ENCODE measurements around the gene NLRC4. TPM values are rescaled to one million over a fixed set of nuclear protein-coding genes. Genes with fewer than 3 reads are reported as not detected.

NLRC4 gene
- total and polyA plus RNA-seq, 9 of the 15 experiments (the other 6 are each of a cell fraction or from before 2014, with no cell fraction given) = 0.03 to 0.18 (median 0.06) TPM; not detected in 2

GRCh38 chr2:32277674-32278477 is 13.2 kb upstream of the NLRC4 start, which contains the start of gene YIPF4 (continued):
- TF ChIP-seq, protein P1, sequence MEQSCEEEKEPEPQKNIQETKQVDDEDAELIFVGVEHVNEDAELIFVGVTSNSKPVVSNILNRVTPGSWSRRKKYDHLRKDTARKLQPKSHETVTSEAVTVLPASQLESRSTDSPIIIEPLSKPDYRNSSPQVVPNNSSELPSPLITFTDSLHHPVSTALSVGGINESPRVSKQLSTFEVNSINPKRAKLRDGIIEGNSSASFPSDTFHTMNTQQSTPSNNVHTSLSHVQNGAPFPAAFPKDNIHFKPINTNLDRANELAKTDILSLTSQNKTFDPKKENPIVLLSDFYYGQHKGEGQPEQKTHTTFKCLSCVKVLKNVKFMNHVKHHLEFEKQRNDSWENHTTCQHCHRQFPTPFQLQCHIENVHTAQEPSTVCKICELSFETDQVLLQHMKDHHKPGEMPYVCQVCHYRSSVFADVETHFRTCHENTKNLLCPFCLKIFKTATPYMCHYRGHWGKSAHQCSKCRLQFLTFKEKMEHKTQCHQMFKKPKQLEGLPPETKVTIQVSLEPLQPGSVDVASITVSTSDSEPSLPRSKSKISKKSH (CRISPR knock-in tag; IDR thresholded peaks at IDR 0.05) = no peak
- TF ChIP-seq RB1 (IDR thresholded peaks at IDR 0.05; ENCODE audit: low read depth) (peak; percentile 52; the same call in 1 of the 2 replicates), MAX (CRISPR knock-in tag; IDR thresholded peaks at IDR 0.05) (peak; percentile 69), NFRKB (IDR thresholded peaks at IDR 0.05; ENCODE audit: low read depth) (0 out of 2 replicates have a peak, but pooled peaks have one; percentile 3), NCOR1 (IDR thresholded peaks at IDR 0.05) (peak; percentile 33; the same call in 1 of the 2 replicates), ZNF184 (CRISPR knock-in tag; IDR thresholded peaks at IDR 0.05) (no peak), PHF8 (IDR thresholded peaks at IDR 0.05; ENCODE audit: borderline replicate concordance, low read length) (peak; percentile 97), RAD51 (IDR thresholded peaks at IDR 0.05; ENCODE audit: borderline replicate concordance, low read depth) (no peak), ELF1 (tag; IDR thresholded peaks at IDR 0.05) (peak; percentile 90), ILK (tag; IDR thresholded peaks at IDR 0.05; ENCODE audit: borderline replicate concordance, low read depth) (no peak), TBP (optimal IDR thresholded peaks at IDR 0.05; ENCODE audit: low read depth, low read length) (peak; percentile 29), ESRRB (CRISPR knock-in tag; IDR thresholded peaks at IDR 0.05; ENCODE audit: borderline replicate concordance) (no peak), SP1 (CRISPR knock-in tag; IDR thresholded peaks at IDR 0.05) (no peak), STAG1 (CRISPR knock-in tag; IDR thresholded peaks at IDR 0.05; ENCODE audit: borderline replicate concordance) (0 out of 2 replicates have a peak, but pooled peaks have one; percentile 34), ZBTB7A (IDR thresholded peaks at IDR 0.05; ENCODE audit: borderline replicate concordance, control insufficient read depth, low read depth, low read length) (peak; percentile 80; the same call in 1 of the 2 replicates), BMI1 (IDR thresholded peaks at IDR 0.05; ENCODE audit: low read length) (no peak), FOXA1 (IDR thresholded peaks at IDR 0.05; ENCODE audit: borderline replicate concordance) (0 out of 2 replicates have a peak, but pooled peaks have one; percentile 38), MTA3 (IDR thresholded peaks at IDR 0.05; ENCODE audit: borderline replicate concordance) (peak; percentile 68; the same call in 1 of the 2 replicates), ZNF232 (CRISPR knock-in tag; IDR thresholded peaks at IDR 0.05) (no peak), TARDBP (IDR thresholded peaks at IDR 0.05) (peak; percentile 75; the same call in 1 of the 2 replicates), MCM7 (IDR thresholded peaks at IDR 0.05) (no peak)
- TF ChIP-seq, protein P2, sequence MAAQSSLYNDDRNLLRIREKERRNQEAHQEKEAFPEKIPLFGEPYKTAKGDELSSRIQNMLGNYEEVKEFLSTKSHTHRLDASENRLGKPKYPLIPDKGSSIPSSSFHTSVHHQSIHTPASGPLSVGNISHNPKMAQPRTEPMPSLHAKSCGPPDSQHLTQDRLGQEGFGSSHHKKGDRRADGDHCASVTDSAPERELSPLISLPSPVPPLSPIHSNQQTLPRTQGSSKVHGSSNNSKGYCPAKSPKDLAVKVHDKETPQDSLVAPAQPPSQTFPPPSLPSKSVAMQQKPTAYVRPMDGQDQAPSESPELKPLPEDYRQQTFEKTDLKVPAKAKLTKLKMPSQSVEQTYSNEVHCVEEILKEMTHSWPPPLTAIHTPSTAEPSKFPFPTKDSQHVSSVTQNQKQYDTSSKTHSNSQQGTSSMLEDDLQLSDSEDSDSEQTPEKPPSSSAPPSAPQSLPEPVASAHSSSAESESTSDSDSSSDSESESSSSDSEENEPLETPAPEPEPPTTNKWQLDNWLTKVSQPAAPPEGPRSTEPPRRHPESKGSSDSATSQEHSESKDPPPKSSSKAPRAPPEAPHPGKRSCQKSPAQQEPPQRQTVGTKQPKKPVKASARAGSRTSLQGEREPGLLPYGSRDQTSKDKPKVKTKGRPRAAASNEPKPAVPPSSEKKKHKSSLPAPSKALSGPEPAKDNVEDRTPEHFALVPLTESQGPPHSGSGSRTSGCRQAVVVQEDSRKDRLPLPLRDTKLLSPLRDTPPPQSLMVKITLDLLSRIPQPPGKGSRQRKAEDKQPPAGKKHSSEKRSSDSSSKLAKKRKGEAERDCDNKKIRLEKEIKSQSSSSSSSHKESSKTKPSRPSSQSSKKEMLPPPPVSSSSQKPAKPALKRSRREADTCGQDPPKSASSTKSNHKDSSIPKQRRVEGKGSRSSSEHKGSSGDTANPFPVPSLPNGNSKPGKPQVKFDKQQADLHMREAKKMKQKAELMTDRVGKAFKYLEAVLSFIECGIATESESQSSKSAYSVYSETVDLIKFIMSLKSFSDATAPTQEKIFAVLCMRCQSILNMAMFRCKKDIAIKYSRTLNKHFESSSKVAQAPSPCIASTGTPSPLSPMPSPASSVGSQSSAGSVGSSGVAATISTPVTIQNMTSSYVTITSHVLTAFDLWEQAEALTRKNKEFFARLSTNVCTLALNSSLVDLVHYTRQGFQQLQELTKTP (IDR thresholded peaks at IDR 0.05; ENCODE audit: low read depth in 1 of 2, partially characterized antibody in 2 of 2) = peak in 1 of 2 experiments; percentile 67
